H1 (cell line): ENCODE results near the gene PRR30. TPM values are rescaled to one million over a fixed set of nuclear protein-coding genes. Genes with fewer than 3 reads are reported as not detected.

Experiments used
- CTCF ChIA-PET: fragments of 300-600 bp; sonication (Branson Sonifier 250); formaldehyde crosslinking; loops from one replicate; lab custom pipeline; 2021; ENCODE audit not compliant: partially characterized antibody; lab: Charles Lee
- POLR2A ChIA-PET: fragments of 300-600 bp; sonication (Branson Sonifier 250); formaldehyde crosslinking; loops from one replicate; lab custom pipeline; 2021; ENCODE audit warnings: inconsistent platforms; ENCODE audit not compliant: partially characterized antibody; lab: Charles Lee
- DNase-seq, 2 experiments: peaks; one replicate each; pipeline versions ENCODE4 v3.0.0 to v3.0.0-alpha.2; 2010 to 2022; ENCODE audit warnings: low spot score in 2 of 2, low read depth in 1 of 2, mixed read lengths in 1 of 2
- FAIRE-seq: peaks from 2 replicates; lab custom pipeline; 2011; peaks lifted over from hg19 to GRCh38; lab: Jason Lieb, UNC
- H2AFZ ChIP-seq: 2 replicates; pipeline ENCODE4 v1.8.1; 2012; ENCODE audit warnings: low read length, inconsistent platforms
- H2AK5ac ChIP-seq: 2 replicates; pipeline ENCODE4 v1.6.1; 2013; ENCODE audit warnings: low read depth, low read length
- H2BK120ac ChIP-seq: replicated peaks from 2 replicates; pipeline ENCODE3; 2013; ENCODE audit warnings: low read depth, low read length, inconsistent platforms
- H2BK12ac ChIP-seq: 2 replicates; pipeline ENCODE4 v1.6.1; 2013; ENCODE audit warnings: low read depth, low read length
- H2BK15ac ChIP-seq: 2 replicates; pipeline ENCODE4 v1.6.1; 2013; ENCODE audit warnings: low read length
- H2BK20ac ChIP-seq: 2 replicates; pipeline ENCODE4 v1.6.1; 2013; ENCODE audit warnings: low read length
- H2BK5ac ChIP-seq: 2 replicates; pipeline ENCODE4 v1.6.1; 2013; ENCODE audit warnings: low read depth, low read length
- H3K14ac ChIP-seq: 2 replicates; pipeline ENCODE4 v1.6.1; 2013; ENCODE audit warnings: inconsistent platforms; ENCODE audit not compliant: insufficient read length
- H3K18ac ChIP-seq: 2 replicates; pipeline ENCODE4 v1.6.1; 2013; ENCODE audit warnings: low read length; ENCODE audit errors: extremely low read depth
- H3K23ac ChIP-seq: 2 replicates; pipeline ENCODE4 v1.6.1; 2013; ENCODE audit warnings: inconsistent platforms; ENCODE audit not compliant: insufficient read length
- H3K23me2 ChIP-seq: 2 replicates; pipeline ENCODE4 v1.6.1; 2013; ENCODE audit warnings: low read depth, low read length
- H3K27ac ChIP-seq: 2 replicates; pipeline ENCODE4 v1.6.1; 2011; ENCODE audit warnings: low read depth, low read length, inconsistent platforms
- H3K27me3 ChIP-seq, 4 experiments: replicated peaks in 1 of 4; 1 replicate in 1 of 4; 2 replicates in 3 of 4; pipeline versions ENCODE4 v1.6.1 to v1.8.1; 2011 to 2013; ENCODE audit warnings: low read length in 3 of 4, mild to moderate bottlenecking in 3 of 4, inconsistent platforms in 2 of 4, mixed read lengths in 2 of 4, moderate library complexity in 1 of 4; ENCODE audit not compliant: control insufficient read depth in 3 of 4, insufficient read depth in 3 of 4; ENCODE audit errors: extremely low read depth in 1 of 4
- H3K36me3 ChIP-seq, 4 experiments: 2 replicates each; pipeline versions ENCODE4 v1.6.1 to v1.8.1; 2011 to 2013; ENCODE audit warnings: mild to moderate bottlenecking in 4 of 4, low read length in 3 of 4, moderate library complexity in 2 of 4, control low read depth in 1 of 4, inconsistent platforms in 1 of 4; ENCODE audit not compliant: insufficient read depth in 4 of 4, control insufficient read depth in 2 of 4
- H3K4ac ChIP-seq: replicated peaks from 2 replicates; pipeline ENCODE3; 2013; ENCODE audit warnings: low read length, low read depth, mixed read lengths, inconsistent platforms; ENCODE audit not compliant: insufficient read length
- H3K4me1 ChIP-seq, 4 experiments: replicated peaks in 1 of 4; 1 replicate in 1 of 4; 2 replicates in 3 of 4; pipeline versions ENCODE4 v1.6.1 to v1.8.1; 2011 to 2013; ENCODE audit warnings: low read length in 3 of 4, inconsistent platforms in 2 of 4, mixed read lengths in 1 of 4; ENCODE audit not compliant: insufficient read depth in 4 of 4, control insufficient read depth in 3 of 4
- H3K4me2 ChIP-seq, 2 experiments: 2 replicates each; pipeline versions ENCODE4 v1.6.1 to v1.8.1; 2011 to 2013; ENCODE audit warnings: low read depth in 2 of 2, low read length in 2 of 2, control low read depth in 1 of 2, inconsistent platforms in 1 of 2, mild to moderate bottlenecking in 1 of 2; ENCODE audit not compliant: insufficient read depth in 1 of 2
- H3K4me3 ChIP-seq, 4 experiments: fragments of 200-600, 300-600 bp in 1 of 4; sonication (generic), shearing (Covaris generic), sonication (Bioruptor Twin) in 1 of 4; 2 replicates each; pipeline versions ENCODE4 v1.5.1 to v1.8.1; 2011 to 2016; ENCODE audit warnings: low read length in 4 of 4, low read depth in 3 of 4, control low read depth in 2 of 4, inconsistent platforms in 2 of 4, mild to moderate bottlenecking in 2 of 4, mixed read lengths in 1 of 4, moderate library complexity in 1 of 4; ENCODE audit not compliant: insufficient read depth in 2 of 4; ENCODE audit errors: extremely low read depth in 1 of 4
- H3K56ac ChIP-seq: replicated peaks from 2 replicates; pipeline ENCODE3; 2013; ENCODE audit warnings: low read depth, mild to moderate bottlenecking, mixed read lengths, low read length, inconsistent platforms; ENCODE audit not compliant: insufficient read length
- H3K79me1 ChIP-seq: 2 replicates; pipeline ENCODE4 v1.6.1; 2013; ENCODE audit warnings: low read depth, low read length, control low read depth
- H3K79me2 ChIP-seq, 2 experiments: 2 replicates each; pipeline versions ENCODE4 v1.6.1 to v1.8.1; 2012 to 2013; ENCODE audit warnings: low read length in 2 of 2, mild to moderate bottlenecking in 2 of 2, inconsistent platforms in 1 of 2; ENCODE audit not compliant: insufficient read depth in 2 of 2, control insufficient read depth in 1 of 2
- H3K9ac ChIP-seq, 4 experiments: replicated peaks in 1 of 4; 1 replicate in 1 of 4; 2 replicates in 3 of 4; pipeline versions ENCODE4 v1.6.1 to v1.8.1; 2011 to 2013; ENCODE audit warnings: low read depth in 3 of 4, low read length in 3 of 4, control low read depth in 2 of 4, mild to moderate bottlenecking in 2 of 4, moderate library complexity in 2 of 4, inconsistent platforms in 1 of 4; ENCODE audit errors: extremely low read depth in 1 of 4
- H3K9me3 ChIP-seq, 2 experiments: 2 replicates each; pipeline versions ENCODE4 v1.6.1 to v1.8.1; 2012 to 2013; ENCODE audit warnings: mild to moderate bottlenecking in 2 of 2, moderate library complexity in 2 of 2, control low read depth in 1 of 2, inconsistent platforms in 1 of 2, low read depth in 1 of 2, low read length in 1 of 2, mixed read lengths in 1 of 2; ENCODE audit not compliant: insufficient read depth in 2 of 2
- H4K20me1 ChIP-seq, 2 experiments: replicated peaks in 1 of 2; 2 replicates each; pipeline versions ENCODE3 to v1.8.1; 2011 to 2013; ENCODE audit warnings: inconsistent platforms in 2 of 2, low read length in 2 of 2, mild to moderate bottlenecking in 1 of 2; ENCODE audit not compliant: insufficient read depth in 2 of 2, control insufficient read depth in 1 of 2
- H4K5ac ChIP-seq: 2 replicates; pipeline ENCODE4 v1.6.1; 2013; ENCODE audit warnings: low read length, low read depth, mixed read lengths, inconsistent platforms; ENCODE audit not compliant: insufficient read length
- H4K8ac ChIP-seq: 2 replicates; pipeline ENCODE4 v1.8.0; 2013; ENCODE audit warnings: mild to moderate bottlenecking, moderate library complexity, low read length, inconsistent platforms; ENCODE audit not compliant: insufficient read depth; ENCODE audit errors: extremely low read depth
- H4K91ac ChIP-seq: replicated peaks from 2 replicates; pipeline ENCODE3; 2013; ENCODE audit warnings: low read length, mixed read lengths, inconsistent platforms; ENCODE audit not compliant: insufficient read length
- MAFK ChIP-seq: IDR thresholded peaks from 2 replicates; pipeline ENCODE4 v1.6.1; 2012; ENCODE audit warnings: low read depth, mild to moderate bottlenecking, improper control_type of control experiment, low read length
- SRF ChIP-seq: IDR thresholded peaks from 2 replicates; pipeline ENCODE4 v1.6.1; 2011; ENCODE audit warnings: mild to moderate bottlenecking, low read depth, low read length, moderate library complexity
- ZNF274 ChIP-seq: IDR thresholded peaks from 2 replicates; pipeline ENCODE4 v1.7.0; 2012; ENCODE audit warnings: low read length, borderline replicate concordance; ENCODE audit errors: extremely low read depth
- WGBS, 2 experiments: shearing (Covaris generic) in 1 of 2; methylation state at CpG; one replicate each; pipeline versions ENCODE4 v1.1.6 to v1.1.7; 2013 to 2015; ENCODE audit warnings: low lambda C conversion rate in 2 of 2, mixed read lengths in 2 of 2, inconsistent platforms in 1 of 2, low coverage in 1 of 2, missing lambda C conversion rate in 1 of 2; ENCODE audit not compliant: insufficient replicate concordance in 2 of 2, insufficient coverage in 1 of 2, insufficient read length in 1 of 2; ENCODE audit errors: extremely low coverage in 1 of 2, missing lambda C conversion rate in 1 of 2; 5-methylcytosine and 5-hydroxymethylcytosine counted together
- polyA plus RNA-seq, 7 experiments: library from polyadenylated mRNA; depleted of rRNA in 3 of 7; stranded (reverse) in 5 of 7; unstranded in 2 of 7; fragments of >200 nt in 5 of 7; fragments of 200-250 nt in 2 of 7; gene quantifications; 1 replicate in 5 of 7; 2 replicates in 1 of 7; 4 replicates in 1 of 7; pipeline versions ENCODE4 v1.2.1 to v1.2.3, GENCODE V29; 2011 to 2013; ENCODE audit warnings: missing spikeins in 2 of 7, mixed read lengths in 2 of 7
- total RNA-seq: library from RNA; stranded (reverse); fragmentation: NEBNext Ultra II Directional; extraction: Animal tissue kit (Norgen Biotek cat#: 25700); gene quantifications from 2 replicates; pipeline ENCODE4 v1.2.1, GENCODE V29; 2021

Gene PRR30
- total and polyA plus RNA-seq, 2 of the 8 experiments (the other 6 are each of a cell fraction or from before 2014, with no cell fraction given): not detected

DNA sequence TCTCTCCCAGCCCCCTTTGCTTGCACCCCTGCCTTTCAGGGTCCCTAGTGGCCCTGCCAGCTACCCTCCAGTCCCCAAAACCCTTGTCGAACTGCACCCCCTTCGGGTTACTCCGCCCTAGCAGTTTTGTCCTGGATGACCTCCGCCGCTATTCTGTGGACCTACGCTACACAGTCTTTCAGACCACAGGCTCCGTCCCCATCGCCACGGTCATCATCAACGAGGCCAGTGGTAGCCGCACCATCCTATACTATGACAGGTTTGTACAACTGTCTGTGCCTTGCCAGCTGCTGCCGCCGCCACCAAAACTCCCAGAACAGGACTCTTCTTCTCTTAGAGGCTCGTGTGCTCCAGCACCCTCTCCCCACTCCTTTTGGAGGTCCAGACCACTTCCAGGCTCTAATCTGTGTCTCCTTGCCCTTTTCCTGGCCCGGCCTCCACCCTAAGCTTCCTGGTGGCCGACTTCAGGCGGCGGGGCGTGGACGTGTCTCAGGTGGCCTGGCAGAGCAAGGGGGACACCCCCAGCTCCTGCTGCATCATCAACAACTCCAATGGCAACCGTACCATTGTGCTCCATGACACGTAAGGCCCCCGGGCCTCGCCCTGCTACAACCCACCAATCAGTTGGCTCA lies 44.7 kb downstream of the PRR30 start:
- Histone ChIP-seq H3K18ac (no peak overlapping the region), H3K4me2 (no peak overlapping the region), H3K79me2 (no peaks in the 10 kb centered on the region), H3K4ac (no peak overlapping the region), H3K27ac (no peak overlapping the region), H3K9me3 (no peaks in the 10 kb centered on the region), H2AFZ (no peak overlapping the region), H3K23me2 (no peaks in the 10 kb centered on the region), H2AK5ac (no peak overlapping the region), H2BK20ac (no peak overlapping the region), H2BK15ac (no peak overlapping the region), H2BK12ac (no peak overlapping the region), H3K36me3 (no peaks in the 10 kb centered on the region), H3K9ac (no peak overlapping the region), H3K4me1 (peaks cover 0 to 2% (median under 1%) of the 10 kb centered on the region in 4 experiments; a peak in 2 of 7 replicates), H3K4me3 (no peak overlapping the region), H3K14ac (no peak overlapping the region), H4K20me1 (peaks cover 0 to 6% of the 10 kb centered on the region in 2 experiments), H3K27me3 (no peaks in the 10 kb centered on the region), H4K91ac (no peak overlapping the region), H4K5ac (no peak overlapping the region), H3K56ac (no peak overlapping the region), H2BK5ac (no peak overlapping the region), H4K8ac (no peak overlapping the region), H3K79me1 (no peaks in the 10 kb centered on the region; the same call in 1 of the 2 replicates), H2BK120ac (no peak overlapping the region), H3K23ac (no peak overlapping the region)
- no peak for DNase-seq
- no peak for FAIRE-seq
- WGBS, 2 experiments: 96% methylated on average over 24 of the region's 24 CpGs; no CpG with 5 or more reads in 1 of the 2 experiments
- TF ChIP-seq SRF (no peak), MAFK (no peak), ZNF274 (no peak)
- ChIA-PET POLR2A (interaction anchor here (1.1 to 1.5 kb wide), 3 partner anchors 22 to 128 kb away, joined by 3 to 6 read pairs (median 4); no protein-coding TSS in a partner anchor), CTCF (interaction anchor here (0.6 to 12.7 kb wide), 11 partner anchors 9 to 157 kb away, joined by 3 to 120 read pairs (median 5); partner anchors contain the start of gene PREB)
